Esophagus muscularis mucosa (tissue), 4 donors: ENCODE data around the gene CNOT8. TPM values are rescaled to one million over a fixed set of nuclear protein-coding genes. Genes with fewer than 3 reads are reported as not detected.

ENCODE experiments used
- DNase-seq: peaks from one replicate; pipeline ENCODE4 v3.0.0-alpha.2; 2017; ENCODE audit errors: extremely low spot score
- H3K27ac ChIP-seq, 4 donors: fragments of 200-600 bp; sonication (generic); replicated peaks in 1 of 4; 1 replicate in 3 of 4; 2 replicates in 1 of 4; pipeline ENCODE4 v1.5.1; 2016 to 2019; ENCODE audit warnings: mild to moderate bottlenecking in 1 of 4
- H3K27me3 ChIP-seq, 4 donors: fragments of 200-600 bp; sonication (generic); one replicate each; pipeline versions ENCODE4 v1.5.1 to v1.6.0; 2016 to 2019
- H3K36me3 ChIP-seq, 4 donors: fragments of 200-600 bp; sonication (generic); one replicate each; pipeline ENCODE4 v1.5.1; 2016 to 2019
- H3K4me1 ChIP-seq, 4 donors: fragments of 200-600 bp; sonication (generic); one replicate each; pipeline ENCODE4 v1.5.1; 2016 to 2019
- H3K4me3 ChIP-seq, 4 donors: fragments of 200-600 bp; sonication (generic); 1 replicate in 2 of 4; 2 replicates in 2 of 4; pipeline ENCODE4 v1.5.1; 2016 to 2019; ENCODE audit warnings: mild to moderate bottlenecking in 4 of 4, moderate library complexity in 1 of 4
- H3K9me3 ChIP-seq, 4 donors: fragments of 200-600 bp; sonication (generic); 1 replicate in 3 of 4; 2 replicates in 1 of 4; pipeline ENCODE4 v1.5.1; 2016 to 2019
- EP300 ChIP-seq: sonication (generic); formaldehyde crosslinking; IDR thresholded peaks from one replicate; pipeline ENCODE4 v1.6.1; 2017; ENCODE audit warnings: antibody characterized with exemption
- POLR2A ChIP-seq: fragments of 450-650 bp; IDR thresholded peaks from one replicate; pipeline ENCODE4 v1.6.1; 2017; ENCODE audit warnings: antibody characterized with exemption, moderate library complexity, mild to moderate bottlenecking, low read depth
- POLR2AphosphoS5 ChIP-seq, 2 donors: sonication (generic); formaldehyde crosslinking; IDR thresholded peaks; one replicate each; pipeline ENCODE4 v1.6.1; 2017; ENCODE audit warnings: antibody characterized with exemption in 2 of 2
- WGBS: methylation state at CpG from one replicate; pipeline ENCODE4 v1.1.5; 2018; 5-methylcytosine and 5-hydroxymethylcytosine counted together
- intact Hi-C: fragments of 100-400 bp; cut with DNase I; formaldehyde crosslinking; loops from one replicate; pipeline ENCODE4 v1.15.1; 2023
- total RNA-seq, 4 donors: library from RNA; depleted of rRNA; stranded (reverse); fragments of >200 nt; gene quantifications; one replicate each; pipeline versions ENCODE4 v1.1.0 to v1.2.1, GENCODE V29; 2016
- TF ChIP-seq, protein P1 (sequence below), 3 experiments: fragments of 200-600 bp in 2 of 3; fragments of 450-650 bp in 1 of 3; sonication (generic) in 2 of 3; IDR thresholded peaks; one replicate each; pipeline ENCODE4 v1.5.1; 2017 to 2019; ENCODE audit warnings: antibody characterized with exemption in 3 of 3, mild to moderate bottlenecking in 2 of 3, moderate library complexity in 1 of 3

Gene CNOT8
- total RNA-seq, 4 donors from 2014 or later: 41.1 to 72.6 (median 62.2) TPM

DNA sequence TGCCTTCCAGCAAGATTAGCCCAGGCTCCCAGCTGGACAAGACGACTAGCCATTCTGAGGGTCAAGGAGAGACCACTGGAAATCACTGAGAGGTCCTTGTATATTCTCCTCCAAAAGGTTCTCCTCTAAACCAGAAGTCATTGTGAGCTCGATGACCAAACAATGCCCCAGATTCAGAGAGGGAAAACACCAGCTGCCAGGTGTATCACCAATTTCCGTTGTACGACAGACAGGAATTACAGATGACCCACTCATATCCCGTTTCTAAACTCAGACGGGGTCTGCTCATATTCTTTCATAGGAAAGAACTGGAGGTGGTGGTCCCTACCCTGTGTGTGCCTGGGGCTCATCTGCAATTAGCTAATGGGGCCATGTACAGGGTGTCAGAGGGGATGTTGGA is 22.2 kb upstream of the CNOT8 start:
- intact Hi-C loops: no loop called here
- H3K27ac ChIP-seq: peak overlapping the region in 2 of 4 donors; percentile 17 to 76
- 94% methylated on average over 6 of the region's 6 CpGs for WGBS

DNA sequence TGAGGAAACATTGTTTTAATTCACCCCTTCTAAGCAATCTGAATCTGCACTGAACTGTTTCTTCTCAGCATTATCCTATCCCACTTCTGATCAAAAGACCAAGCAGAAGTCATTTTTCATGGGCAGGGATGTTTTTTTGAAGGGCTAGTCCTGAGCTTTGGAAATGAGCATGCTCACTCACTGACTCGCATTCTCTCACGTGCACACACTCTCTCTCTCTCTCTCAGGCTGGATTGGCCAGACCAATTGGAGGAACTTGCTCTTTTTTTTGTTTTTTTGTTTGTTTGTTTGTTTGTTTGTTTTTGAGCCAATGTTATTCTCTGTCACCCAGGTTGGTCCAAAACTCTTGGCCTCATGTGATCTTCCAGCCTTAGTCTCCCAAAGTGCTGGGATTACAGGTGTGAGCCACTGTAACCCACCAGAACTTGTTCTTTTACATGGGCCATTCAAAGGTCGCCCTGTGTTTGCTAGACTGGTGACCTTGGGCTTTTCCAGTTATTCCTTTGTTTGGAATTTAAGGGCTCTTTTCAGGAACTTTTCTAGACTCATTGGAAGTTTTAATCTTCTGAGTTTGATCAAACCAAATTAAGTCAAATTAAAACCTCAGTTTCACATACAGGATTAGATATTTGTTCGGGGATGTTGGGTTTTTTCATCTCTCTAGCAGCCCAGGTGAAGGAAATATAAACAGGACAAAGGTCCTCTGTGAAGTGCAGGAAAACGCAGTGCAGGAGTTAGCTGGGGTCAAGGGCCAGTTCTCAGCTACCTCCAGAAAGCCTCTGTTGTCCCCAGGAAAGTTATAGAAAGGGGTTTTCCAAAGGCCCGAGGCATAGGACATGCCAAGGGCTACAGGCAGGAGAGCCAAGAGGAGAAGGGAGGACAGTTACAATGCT is 21.2 kb upstream of the CNOT8 start:
- H3K27ac ChIP-seq: no peak overlapping the region
- 89% methylated on average over 6 of the region's 6 CpGs for WGBS
- H3K36me3 ChIP-seq: peaks cover 0 to 42% (median 23%) of the 10 kb centered on the region in 4 donors
- DNase-seq: no peak
- no peaks in the 10 kb centered on the region for H3K9me3 ChIP-seq
- TF ChIP-seq POLR2A: no peak
- TF ChIP-seq POLR2AphosphoS5 (IDR thresholded peaks at IDR 0.05): no peak
- TF ChIP-seq EP300: no peak
- H3K4me1 ChIP-seq: peaks cover 14 to 21% (median 19%) of the 10 kb centered on the region in 4 donors
- intact Hi-C loops: no loop called here
- H3K27me3 ChIP-seq: no peaks in the 10 kb centered on the region
- H3K4me3 ChIP-seq: no peak overlapping the region

More for the DNA sequence above, 22.2 kb upstream of the CNOT8 start:
- Histone ChIP-seq H3K27me3 (no peaks in the 10 kb centered on the region), H3K9me3 (no peaks in the 10 kb centered on the region), H3K36me3 (peaks cover 0 to 49% (median 27%) of the 10 kb centered on the region in 4 donors), H3K4me3 (no peak overlapping the region), H3K4me1 (peaks cover 14 to 21% (median 19%) of the 10 kb centered on the region in 4 donors)
- DNase-seq: no peak
- no peak for TF ChIP-seq POLR2AphosphoS5 (IDR thresholded peaks at IDR 0.05)
- TF ChIP-seq EP300: no peak
- TF ChIP-seq, protein P1, sequence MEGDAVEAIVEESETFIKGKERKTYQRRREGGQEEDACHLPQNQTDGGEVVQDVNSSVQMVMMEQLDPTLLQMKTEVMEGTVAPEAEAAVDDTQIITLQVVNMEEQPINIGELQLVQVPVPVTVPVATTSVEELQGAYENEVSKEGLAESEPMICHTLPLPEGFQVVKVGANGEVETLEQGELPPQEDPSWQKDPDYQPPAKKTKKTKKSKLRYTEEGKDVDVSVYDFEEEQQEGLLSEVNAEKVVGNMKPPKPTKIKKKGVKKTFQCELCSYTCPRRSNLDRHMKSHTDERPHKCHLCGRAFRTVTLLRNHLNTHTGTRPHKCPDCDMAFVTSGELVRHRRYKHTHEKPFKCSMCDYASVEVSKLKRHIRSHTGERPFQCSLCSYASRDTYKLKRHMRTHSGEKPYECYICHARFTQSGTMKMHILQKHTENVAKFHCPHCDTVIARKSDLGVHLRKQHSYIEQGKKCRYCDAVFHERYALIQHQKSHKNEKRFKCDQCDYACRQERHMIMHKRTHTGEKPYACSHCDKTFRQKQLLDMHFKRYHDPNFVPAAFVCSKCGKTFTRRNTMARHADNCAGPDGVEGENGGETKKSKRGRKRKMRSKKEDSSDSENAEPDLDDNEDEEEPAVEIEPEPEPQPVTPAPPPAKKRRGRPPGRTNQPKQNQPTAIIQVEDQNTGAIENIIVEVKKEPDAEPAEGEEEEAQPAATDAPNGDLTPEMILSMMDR (IDR thresholded peaks at IDR 0.05): no peak
- TF ChIP-seq POLR2A: no peak

DNA sequence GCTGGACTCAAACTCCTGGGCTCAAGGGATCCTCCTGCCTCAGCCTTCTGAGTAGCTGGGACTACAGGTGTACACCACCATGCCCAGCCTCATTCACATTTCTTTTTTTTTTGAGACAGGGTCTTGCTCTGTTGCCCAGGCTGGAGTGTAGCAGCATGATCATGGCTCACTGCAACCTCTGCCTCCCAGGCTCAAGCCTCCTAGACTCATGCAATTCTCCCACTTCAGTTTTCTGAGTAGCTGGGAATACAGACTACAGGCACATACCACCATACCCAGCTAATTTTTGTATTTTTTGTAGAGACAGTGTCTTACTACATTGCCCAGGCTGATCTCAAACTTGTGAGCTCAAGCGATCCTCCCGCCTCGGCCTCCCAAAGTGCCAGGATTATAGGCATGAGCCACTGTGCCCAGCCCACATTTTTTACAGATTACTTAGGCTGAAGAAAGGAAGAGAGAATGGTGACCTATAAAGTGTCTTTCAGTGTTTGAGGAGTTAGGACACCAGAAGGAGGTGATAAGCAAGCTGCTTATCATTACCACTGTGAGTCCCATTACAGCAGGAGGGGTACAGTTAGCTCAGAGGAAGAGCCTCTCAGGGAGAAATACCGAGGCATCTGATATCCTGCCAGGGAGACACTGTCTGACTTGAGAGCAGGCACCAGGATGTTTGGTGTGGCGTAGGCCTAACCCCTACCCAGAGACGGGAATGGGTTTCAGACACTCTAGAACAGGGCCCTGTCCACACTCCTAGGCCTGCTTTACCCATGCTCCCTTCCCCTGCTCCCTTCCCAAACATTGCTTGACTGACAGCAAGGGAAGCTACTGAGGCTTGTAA is 17.8 kb upstream of the CNOT8 start:
- DNase-seq: no peak
- 82% methylated on average over 6 of the region's 6 CpGs for WGBS
- Histone ChIP-seq H3K4me3 (no peak overlapping the region), H3K36me3 (peaks cover 0 to 33% (median 22%) of the 10 kb centered on the region in 4 donors), H3K9me3 (no peaks in the 10 kb centered on the region), H3K27me3 (no peaks in the 10 kb centered on the region), H3K27ac (no peak overlapping the region), H3K4me1 (peaks cover 15 to 27% (median 23%) of the 10 kb centered on the region in 4 donors)
- TF ChIP-seq, protein P1 (IDR thresholded peaks at IDR 0.05): no peak
- TF ChIP-seq EP300: no peak
- no peak for TF ChIP-seq POLR2AphosphoS5 (IDR thresholded peaks at IDR 0.05)
- no peak for TF ChIP-seq POLR2A
- intact Hi-C loops: no loop called here

DNA sequence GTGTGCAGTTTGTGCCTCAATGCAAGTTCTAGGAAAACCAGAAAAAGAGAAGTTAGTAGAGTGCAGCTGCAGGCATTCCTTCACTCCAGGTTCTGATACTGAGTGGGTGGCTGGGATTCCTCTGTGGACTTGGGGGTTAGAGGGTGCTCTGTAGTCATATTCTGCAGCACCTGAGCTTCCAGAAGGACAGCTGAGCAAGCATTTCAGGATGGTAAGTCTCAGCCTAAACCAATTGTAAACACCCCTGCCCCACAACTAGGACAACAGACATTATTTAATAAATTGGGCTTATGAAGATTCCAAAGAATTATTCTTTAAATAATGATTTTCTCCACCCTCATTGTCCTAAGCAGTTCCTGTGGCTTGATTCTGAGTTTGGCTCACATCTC is 17.2 kb upstream of the CNOT8 start:
- no peak overlapping the region for H3K4me3 ChIP-seq
- H3K27me3 ChIP-seq: no peaks in the 10 kb centered on the region
- H3K36me3 ChIP-seq: peaks cover 0 to 32% (median 21%) of the 10 kb centered on the region in 4 donors
- no peak overlapping the region for H3K27ac ChIP-seq
- TF ChIP-seq, protein P1 (IDR thresholded peaks at IDR 0.05): no peak
- no peak for TF ChIP-seq EP300
- TF ChIP-seq POLR2AphosphoS5 (IDR thresholded peaks at IDR 0.05): no peak
- TF ChIP-seq POLR2A: no peak
- H3K4me1 ChIP-seq: peaks cover 10 to 28% (median 20%) of the 10 kb centered on the region in 4 donors
- intact Hi-C loops: no loop called here
- H3K9me3 ChIP-seq: no peaks in the 10 kb centered on the region
- no peak for DNase-seq
